ENCODE measurements around the gene DOK6. TPM values are rescaled to one million over a fixed set of nuclear protein-coding genes. Genes with fewer than 3 reads are reported as not detected.

The DOK6 gene
- total RNA-seq, 1 donor, result 2.2 TPM

DNA sequence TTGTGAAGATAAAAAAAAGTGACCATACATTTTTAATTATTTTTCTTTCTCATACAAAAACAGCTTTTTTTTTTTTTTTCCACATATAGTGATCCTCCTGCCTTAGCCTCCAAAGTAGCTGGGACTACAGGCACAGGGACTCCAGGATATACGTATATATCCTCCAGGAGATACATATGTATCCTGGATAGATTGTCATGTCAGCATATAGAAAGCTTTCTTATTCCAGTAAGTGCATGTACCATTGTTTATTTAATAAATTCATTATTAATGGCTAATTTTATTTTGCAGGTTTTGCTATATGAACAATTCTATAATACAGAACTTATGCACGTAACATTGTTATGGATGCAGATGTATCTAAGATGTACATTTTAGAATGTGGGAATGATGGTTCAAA is 138.7 kb downstream of the DOK6 start:
- no peaks in the 10 kb centered on the region for H3K4me1 ChIP-seq (ENCODE audit: insufficient read depth, low read length)
- no peaks in the 10 kb centered on the region for H3K27me3 ChIP-seq (ENCODE audit: insufficient read depth, low read length)
- H3K9me3 ChIP-seq (ENCODE audit: low read depth, low read length), result no peaks in the 10 kb centered on the region
- H3K4me3 ChIP-seq (ENCODE audit: low read length), result no peak overlapping the region

GRCh38 chr18:69556228-69556627 is 155.5 kb downstream of the DOK6 start:
- Histone ChIP-seq H3K4me3 (ENCODE audit: low read length) (no peak overlapping the region), H3K27me3 (ENCODE audit: insufficient read depth, low read length) (no peaks in the 10 kb centered on the region), H3K4me1 (ENCODE audit: insufficient read depth, low read length) (no peaks in the 10 kb centered on the region), H3K9me3 (ENCODE audit: low read depth, low read length) (no peaks in the 10 kb centered on the region)

DNA sequence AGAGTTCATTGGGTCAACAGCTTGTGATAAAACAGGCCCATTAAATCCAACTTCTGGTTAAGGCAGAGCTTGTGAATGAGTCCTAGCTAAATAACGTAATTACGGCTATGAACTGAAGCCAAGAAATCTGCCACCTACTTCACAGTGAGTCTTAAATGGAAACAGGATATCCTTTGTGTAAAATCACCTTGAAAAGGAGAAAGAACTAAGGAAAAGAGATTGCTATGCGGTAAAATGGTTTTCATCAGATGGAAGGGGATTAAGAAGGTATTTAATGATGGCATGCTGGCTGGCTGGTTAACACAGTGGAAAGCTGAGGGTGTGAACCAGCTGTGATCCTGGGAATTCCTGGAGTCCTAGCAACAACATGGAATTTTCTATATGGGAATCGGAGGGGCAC is 156.6 kb downstream of the DOK6 start:
- Histone ChIP-seq H3K4me3 (ENCODE audit: low read length) (no peak overlapping the region), H3K4me1 (ENCODE audit: insufficient read depth, low read length) (no peaks in the 10 kb centered on the region), H3K9me3 (ENCODE audit: low read depth, low read length) (no peaks in the 10 kb centered on the region), H3K27me3 (ENCODE audit: insufficient read depth, low read length) (no peaks in the 10 kb centered on the region)

DNA sequence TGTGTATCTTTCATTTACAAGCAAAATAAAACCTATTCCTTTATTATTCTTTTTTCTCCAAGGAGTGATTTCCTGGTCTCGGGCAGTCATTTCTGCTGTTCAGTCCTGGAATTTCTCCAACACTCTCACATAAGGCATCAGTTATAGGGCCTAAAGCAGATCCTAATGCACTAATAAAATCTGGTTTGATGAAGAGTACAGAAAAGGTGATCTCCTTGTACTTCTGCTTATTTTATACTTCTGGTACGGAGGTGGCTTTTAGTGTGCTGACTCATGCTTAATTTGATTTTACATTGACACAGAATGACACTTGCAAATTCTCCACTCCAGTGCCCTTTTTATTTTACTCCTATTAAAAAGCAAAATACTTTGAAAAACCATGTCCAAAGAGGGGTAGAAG is 157.4 kb downstream of the DOK6 start:
- no peaks in the 10 kb centered on the region for H3K27me3 ChIP-seq (ENCODE audit: insufficient read depth, low read length)
- H3K9me3 ChIP-seq (ENCODE audit: low read depth, low read length), result no peaks in the 10 kb centered on the region
- H3K4me1 ChIP-seq (ENCODE audit: insufficient read depth, low read length), result no peaks in the 10 kb centered on the region
- no peak overlapping the region for H3K4me3 ChIP-seq (ENCODE audit: low read length)

DNA sequence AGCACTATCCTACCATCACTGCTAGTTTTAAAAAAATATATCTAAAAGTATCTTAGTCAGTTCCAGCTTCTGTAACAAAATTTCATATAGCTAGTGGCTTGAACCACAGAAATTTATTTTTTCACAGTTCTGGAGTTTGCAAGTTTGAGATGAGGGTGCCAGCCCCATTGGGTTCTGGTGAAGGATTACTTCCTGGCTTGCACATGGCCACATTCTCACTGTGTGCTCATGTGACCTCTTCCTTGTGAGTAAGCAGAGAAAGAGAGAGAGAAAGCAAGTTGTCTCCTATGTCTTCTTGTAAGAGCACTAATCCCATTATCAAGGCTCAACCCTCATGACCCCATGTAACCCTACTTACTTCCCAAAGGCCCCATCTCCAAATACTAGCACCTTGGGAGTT is 158.9 kb downstream of the DOK6 start:
- H3K4me3 ChIP-seq (ENCODE audit: low read length), result no peak overlapping the region
- H3K4me1 ChIP-seq (ENCODE audit: insufficient read depth, low read length), result no peaks in the 10 kb centered on the region
- no peaks in the 10 kb centered on the region for H3K27me3 ChIP-seq (ENCODE audit: insufficient read depth, low read length)
- no peaks in the 10 kb centered on the region for H3K9me3 ChIP-seq (ENCODE audit: low read depth, low read length)

DNA sequence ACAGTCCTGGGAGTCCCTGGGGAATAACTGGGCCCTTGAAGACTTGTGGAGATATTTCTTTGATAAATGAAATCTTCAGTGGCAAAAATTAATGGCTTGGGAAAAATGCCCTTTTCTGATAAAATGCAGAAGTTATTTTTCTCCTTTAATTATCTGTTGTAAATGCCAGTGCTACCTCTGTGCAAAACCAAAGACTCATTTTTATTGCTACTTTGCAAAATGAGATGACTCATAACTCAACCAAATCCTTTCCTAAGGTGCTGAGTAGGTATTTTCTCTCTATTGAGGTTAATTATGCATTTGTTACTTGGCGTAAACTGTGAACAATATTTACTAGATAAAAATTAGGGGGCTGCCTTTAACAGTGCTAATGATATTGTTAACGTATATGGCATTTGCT is 163.9 kb downstream of the DOK6 start:
- Histone ChIP-seq H3K27me3 (ENCODE audit: insufficient read depth, low read length) (no peaks in the 10 kb centered on the region), H3K4me1 (ENCODE audit: insufficient read depth, low read length) (no peaks in the 10 kb centered on the region), H3K4me3 (ENCODE audit: low read length) (no peak overlapping the region), H3K9me3 (ENCODE audit: low read depth, low read length) (no peaks in the 10 kb centered on the region)

- no peaks in the 10 kb centered on the region for H3K27me3 ChIP-seq (ENCODE audit: insufficient read depth, low read length)
- no peaks in the 10 kb centered on the region for H3K9me3 ChIP-seq (ENCODE audit: low read depth, low read length)
- H3K4me1 ChIP-seq (ENCODE audit: insufficient read depth, low read length), result no peaks in the 10 kb centered on the region
- no peak overlapping the region for H3K4me3 ChIP-seq (ENCODE audit: low read length)
Observed at GRCh38 chr18:69567813-69568488, 167.3 kb downstream of the DOK6 start.

- Histone ChIP-seq H3K27me3 (ENCODE audit: insufficient read depth, low read length) (no peaks in the 10 kb centered on the region), H3K4me3 (ENCODE audit: low read length) (no peak overlapping the region), H3K4me1 (ENCODE audit: insufficient read depth, low read length) (no peaks in the 10 kb centered on the region), H3K9me3 (ENCODE audit: low read depth, low read length) (no peaks in the 10 kb centered on the region)
Observed at GRCh38 chr18:69569133-69569532, 168.4 kb downstream of the DOK6 start.

- Histone ChIP-seq H3K4me1 (ENCODE audit: insufficient read depth, low read length) (no peaks in the 10 kb centered on the region), H3K27me3 (ENCODE audit: insufficient read depth, low read length) (no peaks in the 10 kb centered on the region), H3K4me3 (ENCODE audit: low read length) (no peak overlapping the region), H3K9me3 (ENCODE audit: low read depth, low read length) (no peaks in the 10 kb centered on the region)
Observed at GRCh38 chr18:69574401-69574800, 173.7 kb downstream of the DOK6 start.

DNA sequence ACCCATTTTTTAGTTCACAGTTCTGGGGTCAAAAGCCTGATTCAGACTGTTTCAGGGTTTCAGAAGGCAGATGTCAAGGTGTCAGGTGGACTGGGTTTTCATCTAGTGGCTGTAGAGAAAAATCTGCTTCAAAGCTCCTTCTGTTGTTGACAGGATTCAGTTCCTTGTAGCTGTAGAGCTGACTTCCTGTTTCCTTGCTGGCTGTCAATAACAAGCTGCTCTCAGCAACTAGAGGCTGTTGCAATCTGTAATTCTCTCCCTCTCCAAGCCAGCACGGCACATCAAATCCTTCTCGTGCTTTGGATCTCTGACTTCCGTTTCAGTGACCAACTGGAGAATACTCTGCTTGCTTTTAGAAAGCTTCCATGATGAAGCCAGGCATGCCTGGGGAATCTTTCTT is 179.4 kb downstream of the DOK6 start:
- Histone ChIP-seq H3K9me3 (ENCODE audit: low read depth, low read length) (no peaks in the 10 kb centered on the region), H3K4me1 (ENCODE audit: insufficient read depth, low read length) (peaks cover 3% of the 10 kb centered on the region), H3K4me3 (ENCODE audit: low read length) (no peak overlapping the region), H3K27me3 (ENCODE audit: insufficient read depth, low read length) (no peaks in the 10 kb centered on the region)

GRCh38 chr18:69584429-69584828 is 183.7 kb downstream of the DOK6 start:
- H3K4me3 ChIP-seq (ENCODE audit: low read length), result no peak overlapping the region
- H3K9me3 ChIP-seq (ENCODE audit: low read depth, low read length), result no peaks in the 10 kb centered on the region
- peaks cover 3% of the 10 kb centered on the region for H3K4me1 ChIP-seq (ENCODE audit: insufficient read depth, low read length)
- H3K27me3 ChIP-seq (ENCODE audit: insufficient read depth, low read length), result no peaks in the 10 kb centered on the region

DNA sequence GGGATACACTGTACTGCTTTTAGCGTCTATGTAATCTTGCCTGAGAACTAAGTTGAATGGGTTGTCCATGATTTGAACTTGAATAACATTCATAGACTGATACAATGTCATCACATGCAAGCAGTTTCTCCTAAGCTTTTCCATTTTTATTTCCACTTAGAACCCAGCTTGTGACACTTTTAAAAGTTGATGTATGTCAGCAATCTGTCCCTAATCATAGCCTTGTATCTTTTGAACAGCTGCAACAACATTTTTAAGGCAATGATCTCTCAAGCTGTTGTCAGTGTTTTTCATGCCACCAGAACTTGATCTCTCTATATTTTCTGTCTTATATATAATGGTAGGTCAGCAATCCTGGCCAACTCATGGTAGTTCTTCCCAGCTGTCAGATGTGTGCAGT is 185.0 kb downstream of the DOK6 start:
- no peaks in the 10 kb centered on the region for H3K27me3 ChIP-seq (ENCODE audit: insufficient read depth, low read length)
- H3K4me3 ChIP-seq (ENCODE audit: low read length), result no peak overlapping the region
- no peaks in the 10 kb centered on the region for H3K4me1 ChIP-seq (ENCODE audit: insufficient read depth, low read length)
- H3K9me3 ChIP-seq (ENCODE audit: low read depth, low read length), result no peaks in the 10 kb centered on the region

DNA sequence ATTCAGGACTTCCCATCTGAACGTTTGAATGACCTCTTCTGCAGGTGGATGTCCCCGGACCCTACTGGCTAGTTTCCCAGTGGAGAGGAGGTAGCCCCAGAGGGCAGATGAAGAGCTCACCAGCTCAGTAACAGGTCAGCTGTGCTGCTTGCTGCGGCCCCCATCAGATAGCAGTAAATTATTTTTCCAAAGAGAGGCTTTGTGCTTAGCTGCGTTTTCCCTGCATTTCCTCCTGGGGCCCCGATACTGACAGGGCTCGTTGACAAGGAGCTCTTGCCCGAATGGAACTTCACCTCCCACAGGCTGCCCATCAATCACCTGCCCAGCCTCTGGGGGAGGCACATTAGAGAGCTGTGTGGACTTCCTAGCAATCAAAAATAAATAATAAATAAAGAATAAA is 185.8 kb downstream of the DOK6 start:
- Histone ChIP-seq H3K4me3 (ENCODE audit: low read length) (no peak overlapping the region), H3K27me3 (ENCODE audit: insufficient read depth, low read length) (no peaks in the 10 kb centered on the region), H3K9me3 (ENCODE audit: low read depth, low read length) (no peaks in the 10 kb centered on the region), H3K4me1 (ENCODE audit: insufficient read depth, low read length) (no peaks in the 10 kb centered on the region)

DNA sequence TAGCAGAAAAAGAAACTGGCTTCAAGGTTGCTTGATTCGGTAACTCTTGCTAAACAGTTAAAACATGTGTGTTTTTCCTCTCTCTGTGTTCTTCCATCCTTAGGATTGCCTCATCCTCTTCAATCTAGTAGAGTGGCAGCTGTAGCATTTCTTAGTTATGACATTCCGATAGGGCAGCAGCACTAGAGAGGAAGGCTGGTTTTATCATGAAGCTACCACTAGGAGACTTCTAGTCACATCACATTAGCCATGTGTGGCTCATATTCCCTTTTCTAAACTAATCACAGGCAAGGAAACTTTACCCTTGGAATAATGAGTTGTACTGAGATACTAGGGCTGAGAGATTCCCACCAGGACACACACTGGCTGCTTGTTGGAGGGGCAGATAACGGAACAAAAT is 187.6 kb downstream of the DOK6 start:
- Histone ChIP-seq H3K4me3 (ENCODE audit: low read length) (no peak overlapping the region), H3K9me3 (ENCODE audit: low read depth, low read length) (no peaks in the 10 kb centered on the region), H3K27me3 (ENCODE audit: insufficient read depth, low read length) (no peaks in the 10 kb centered on the region), H3K4me1 (ENCODE audit: insufficient read depth, low read length) (no peaks in the 10 kb centered on the region)

GRCh38 chr18:69590150-69590549 is 189.5 kb downstream of the DOK6 start:
- H3K4me3 ChIP-seq (ENCODE audit: low read length), result no peak overlapping the region
- no peaks in the 10 kb centered on the region for H3K4me1 ChIP-seq (ENCODE audit: insufficient read depth, low read length)
- H3K27me3 ChIP-seq (ENCODE audit: insufficient read depth, low read length), result no peaks in the 10 kb centered on the region
- no peaks in the 10 kb centered on the region for H3K9me3 ChIP-seq (ENCODE audit: low read depth, low read length)

DNA sequence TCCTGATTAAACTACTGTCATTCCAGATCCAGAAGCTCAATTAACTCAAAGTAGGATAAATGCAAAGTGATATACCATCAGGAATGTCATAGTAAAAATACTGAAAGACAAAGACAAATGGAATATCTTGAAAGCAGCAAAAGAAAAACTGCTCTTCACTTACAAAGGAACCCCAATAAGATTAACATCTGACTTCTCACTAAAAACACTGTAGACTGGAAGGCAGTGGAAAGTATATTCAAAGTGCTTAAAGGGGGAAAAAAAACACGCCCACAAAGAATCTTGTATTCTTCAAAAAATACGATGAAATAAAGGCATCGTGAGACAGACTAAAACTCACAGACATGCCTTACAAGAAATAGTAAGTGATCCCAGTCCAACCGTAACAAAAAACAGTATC is 195.7 kb downstream of the DOK6 start:
- H3K9me3 ChIP-seq (ENCODE audit: low read depth, low read length), result no peaks in the 10 kb centered on the region
- H3K4me1 ChIP-seq (ENCODE audit: insufficient read depth, low read length), result no peaks in the 10 kb centered on the region
- H3K27me3 ChIP-seq (ENCODE audit: insufficient read depth, low read length), result no peaks in the 10 kb centered on the region
- H3K4me3 ChIP-seq (ENCODE audit: low read length), result no peak overlapping the region

All from mononuclear cell (primary cell).